Cardiac fibroblast (primary cell): ENCODE results near the gene TSPAN18.

Experiments used
- DNase-seq, 2 donors: peaks; one replicate each; pipeline versions ENCODE4 v3.0.0 to v3.0.0-alpha.2; 2010; ENCODE audit warnings: low read depth in 2 of 2
- H3K4me3 ChIP-seq, 2 donors: replicated peaks in 1 of 2; 1 replicate in 1 of 2; 2 replicates in 1 of 2; pipeline ENCODE4 v1.5.1; 2011; ENCODE audit warnings: low read depth in 2 of 2, low read length in 2 of 2, mild to moderate bottlenecking in 2 of 2, moderate library complexity in 1 of 2
- TF ChIP-seq, protein P1 (sequence below): IDR thresholded peaks from one replicate; pipeline ENCODE4 v1.5.1; 2011; ENCODE audit warnings: low read depth, mild to moderate bottlenecking, low read length, inconsistent platforms

TSPAN18 gene

GRCh38 chr11:44718612-44719390 lies 8.0 kb upstream of the TSPAN18 start:
- no peak overlapping the region for H3K4me3 ChIP-seq
- TF ChIP-seq, protein P1, sequence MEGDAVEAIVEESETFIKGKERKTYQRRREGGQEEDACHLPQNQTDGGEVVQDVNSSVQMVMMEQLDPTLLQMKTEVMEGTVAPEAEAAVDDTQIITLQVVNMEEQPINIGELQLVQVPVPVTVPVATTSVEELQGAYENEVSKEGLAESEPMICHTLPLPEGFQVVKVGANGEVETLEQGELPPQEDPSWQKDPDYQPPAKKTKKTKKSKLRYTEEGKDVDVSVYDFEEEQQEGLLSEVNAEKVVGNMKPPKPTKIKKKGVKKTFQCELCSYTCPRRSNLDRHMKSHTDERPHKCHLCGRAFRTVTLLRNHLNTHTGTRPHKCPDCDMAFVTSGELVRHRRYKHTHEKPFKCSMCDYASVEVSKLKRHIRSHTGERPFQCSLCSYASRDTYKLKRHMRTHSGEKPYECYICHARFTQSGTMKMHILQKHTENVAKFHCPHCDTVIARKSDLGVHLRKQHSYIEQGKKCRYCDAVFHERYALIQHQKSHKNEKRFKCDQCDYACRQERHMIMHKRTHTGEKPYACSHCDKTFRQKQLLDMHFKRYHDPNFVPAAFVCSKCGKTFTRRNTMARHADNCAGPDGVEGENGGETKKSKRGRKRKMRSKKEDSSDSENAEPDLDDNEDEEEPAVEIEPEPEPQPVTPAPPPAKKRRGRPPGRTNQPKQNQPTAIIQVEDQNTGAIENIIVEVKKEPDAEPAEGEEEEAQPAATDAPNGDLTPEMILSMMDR = no peak
- DNase-seq = no peak

- no peak overlapping the region for H3K4me3 ChIP-seq
- TF ChIP-seq, protein P1 = no peak
- no peak for DNase-seq
These were observed 1.6 kb upstream of the TSPAN18 start for GRCh38 chr11:44725016-44725685.

DNA sequence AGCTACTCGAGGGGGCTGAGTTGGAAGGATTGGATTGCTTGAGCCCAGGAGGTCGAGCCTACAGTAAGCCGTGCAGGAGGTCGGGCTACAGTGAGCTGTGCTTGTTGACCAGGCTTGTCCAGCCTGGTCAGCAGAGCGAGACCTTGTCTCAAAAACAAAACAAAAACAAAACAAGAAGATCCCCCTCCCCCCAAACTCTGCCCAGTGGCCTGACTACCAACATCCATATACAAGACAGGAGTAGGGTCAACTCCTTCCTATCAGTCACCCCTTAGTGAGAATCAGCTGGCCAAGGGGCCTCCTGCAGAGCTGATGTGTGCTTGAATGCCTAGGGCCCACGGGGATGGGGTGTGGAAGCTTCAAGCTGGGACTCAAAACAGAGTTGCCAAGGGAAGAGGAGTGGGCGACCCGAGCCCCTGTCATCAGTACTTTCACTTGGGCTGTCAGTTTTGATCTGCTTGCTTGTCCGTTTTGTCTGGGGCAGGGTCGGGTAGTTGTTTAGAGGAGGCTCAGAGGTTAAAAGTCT lies 942 bp upstream of the TSPAN18 start:
- H3K4me3 ChIP-seq = no peak overlapping the region
- TF ChIP-seq, protein P1 = no peak
- DNase-seq = no peak

GRCh38 chr11:44727114-44727372 lies 281 bp downstream of the TSPAN18 start:
- TF ChIP-seq, protein P1 = no peak
- H3K4me3 ChIP-seq = peak overlapping the region in 1 of 2 donors; percentile 41
- DNase-seq = no peak

DNA sequence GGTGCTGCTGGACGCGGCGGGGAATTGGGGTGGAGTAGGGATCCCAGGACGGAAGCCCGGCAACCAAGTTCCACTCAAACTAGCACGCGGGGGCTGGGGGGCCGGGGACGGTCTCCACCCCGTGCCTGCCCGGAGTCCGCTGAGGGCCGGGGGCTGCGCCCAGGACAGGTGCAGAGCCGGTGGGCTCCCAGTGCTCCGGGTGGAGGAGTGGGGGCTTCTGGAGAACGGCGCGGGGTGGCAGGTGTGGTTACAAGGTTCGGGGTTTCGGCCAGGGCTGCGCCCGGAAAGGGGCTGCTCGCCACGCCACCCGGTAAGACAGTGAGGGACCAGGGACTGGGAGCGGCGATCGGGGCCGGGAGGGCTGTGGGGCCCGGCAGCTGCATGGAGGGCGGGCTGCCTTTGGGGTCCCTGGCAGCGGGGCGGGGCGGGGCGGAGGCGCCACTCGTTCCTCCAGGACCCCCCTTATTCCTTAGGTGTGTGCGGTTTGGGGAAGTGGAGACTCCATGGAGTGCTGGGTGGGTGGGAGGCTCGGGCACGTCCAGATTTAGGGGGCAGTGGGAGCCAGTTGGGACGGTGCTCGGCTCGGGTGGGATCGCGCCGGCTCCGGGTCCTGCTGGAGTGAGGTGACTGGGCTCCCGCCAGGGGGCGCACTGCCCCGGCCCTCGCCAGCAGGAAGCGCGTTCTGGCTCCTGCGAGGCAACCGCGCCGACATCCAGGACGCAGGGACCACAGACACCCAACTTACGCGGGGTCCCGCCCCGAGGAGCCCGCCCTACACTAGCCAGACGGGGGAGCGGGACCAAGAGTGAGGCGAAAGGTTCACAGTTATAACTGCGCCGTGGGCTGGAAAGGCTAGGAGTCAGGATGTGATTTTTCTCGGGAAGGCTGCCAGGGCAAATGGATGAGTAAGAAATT lies 868 bp downstream of the TSPAN18 start:
- DNase-seq = peak; percentile 67 to 75
- H3K4me3 ChIP-seq = peak overlapping the region in 1 of 2 donors; percentile 41
- TF ChIP-seq, protein P1 = peak; percentile 86

DNA sequence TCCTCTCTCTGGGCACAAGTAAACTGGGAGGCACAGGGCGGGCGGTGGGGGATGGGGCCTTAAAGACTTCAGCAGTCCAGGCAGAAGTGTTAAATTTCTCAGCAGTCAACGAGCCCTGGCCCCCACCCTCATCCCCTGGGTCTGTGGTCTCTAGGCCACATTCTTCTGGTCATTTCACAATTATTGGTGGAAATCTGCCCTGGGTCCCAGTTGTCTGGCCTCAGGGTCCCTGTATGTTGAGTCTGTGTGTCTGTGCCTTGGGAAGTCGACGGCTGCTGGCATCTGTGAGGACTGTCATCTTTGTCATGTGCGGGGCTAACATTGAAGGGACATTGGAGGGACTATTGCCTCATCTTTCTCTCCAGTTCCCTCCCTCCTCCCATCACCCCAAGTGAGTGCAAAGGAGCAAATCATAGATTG lies 1.7 kb downstream of the TSPAN18 start:
- no peak for DNase-seq
- no peak overlapping the region for H3K4me3 ChIP-seq
- TF ChIP-seq, protein P1 = no peak
